Fibroblast of the aortic adventitia (primary cell): ENCODE results near the gene TRIM67. TPM values are rescaled to one million over a fixed set of nuclear protein-coding genes. Genes with fewer than 3 reads are reported as not detected.

ENCODE experiments used
- DNase-seq: peaks from one replicate; pipeline ENCODE4 v3.0.0-alpha.2; 2010; ENCODE audit warnings: low read depth
- H3K4me3 ChIP-seq: 2 replicates; pipeline ENCODE4 v1.5.1; 2011; ENCODE audit warnings: low read depth, mild to moderate bottlenecking, control low read depth, low read length, moderate library complexity
- total RNA-seq: library from RNA; depleted of rRNA; stranded (reverse); fragments of >200 nt; gene quantifications from 2 replicates; pipeline ENCODE4 v1.2.3, GENCODE V29; 2012; ENCODE audit warnings: low replicate concordance
- TF ChIP-seq, protein P1 (sequence below): IDR thresholded peaks from 2 replicates; pipeline ENCODE4 v1.5.1; 2011; ENCODE audit warnings: mild to moderate bottlenecking, low read length, control low read depth, inconsistent platforms; ENCODE audit not compliant: insufficient read depth

The TRIM67 gene
- total RNA-seq, 1 donor, result not detected

DNA sequence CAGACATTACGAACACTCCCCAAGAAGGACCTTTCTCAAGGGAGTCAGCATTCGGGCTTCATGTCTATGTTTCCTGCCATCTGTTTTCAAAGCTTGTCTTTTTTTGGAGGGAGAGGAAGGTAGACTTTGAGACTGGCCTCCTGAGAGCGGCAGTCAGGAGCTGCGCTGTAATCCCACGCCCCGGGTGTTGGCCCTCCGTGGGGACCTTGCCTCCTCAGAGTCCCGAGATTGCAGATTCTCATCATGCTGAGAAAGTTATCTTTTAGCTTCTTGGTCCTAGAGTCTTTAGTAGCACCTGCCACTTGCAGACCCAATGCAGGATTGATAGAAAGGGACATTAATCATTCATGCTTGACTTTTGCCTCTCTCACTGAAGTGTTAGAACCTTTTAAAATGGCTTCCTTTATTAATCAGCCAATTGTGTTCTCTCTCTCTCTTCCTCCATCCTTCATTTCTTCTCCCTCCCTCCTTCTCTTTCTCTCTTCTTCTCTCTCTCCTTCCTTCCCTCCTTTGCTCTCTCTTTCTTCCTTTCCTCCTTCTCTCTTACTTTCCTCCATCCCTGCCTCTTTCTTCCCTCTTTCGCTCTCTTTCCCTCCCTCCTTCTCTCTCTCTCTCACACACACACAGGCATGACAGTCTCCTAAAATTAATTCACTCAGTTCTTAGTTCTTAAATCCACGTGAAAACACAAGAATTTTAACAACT is 54.0 kb downstream of the TRIM67 start:
- no peak overlapping the region for H3K4me3 ChIP-seq
- DNase-seq, result no peak
- TF ChIP-seq, protein P1, sequence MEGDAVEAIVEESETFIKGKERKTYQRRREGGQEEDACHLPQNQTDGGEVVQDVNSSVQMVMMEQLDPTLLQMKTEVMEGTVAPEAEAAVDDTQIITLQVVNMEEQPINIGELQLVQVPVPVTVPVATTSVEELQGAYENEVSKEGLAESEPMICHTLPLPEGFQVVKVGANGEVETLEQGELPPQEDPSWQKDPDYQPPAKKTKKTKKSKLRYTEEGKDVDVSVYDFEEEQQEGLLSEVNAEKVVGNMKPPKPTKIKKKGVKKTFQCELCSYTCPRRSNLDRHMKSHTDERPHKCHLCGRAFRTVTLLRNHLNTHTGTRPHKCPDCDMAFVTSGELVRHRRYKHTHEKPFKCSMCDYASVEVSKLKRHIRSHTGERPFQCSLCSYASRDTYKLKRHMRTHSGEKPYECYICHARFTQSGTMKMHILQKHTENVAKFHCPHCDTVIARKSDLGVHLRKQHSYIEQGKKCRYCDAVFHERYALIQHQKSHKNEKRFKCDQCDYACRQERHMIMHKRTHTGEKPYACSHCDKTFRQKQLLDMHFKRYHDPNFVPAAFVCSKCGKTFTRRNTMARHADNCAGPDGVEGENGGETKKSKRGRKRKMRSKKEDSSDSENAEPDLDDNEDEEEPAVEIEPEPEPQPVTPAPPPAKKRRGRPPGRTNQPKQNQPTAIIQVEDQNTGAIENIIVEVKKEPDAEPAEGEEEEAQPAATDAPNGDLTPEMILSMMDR, result no peak

DNA sequence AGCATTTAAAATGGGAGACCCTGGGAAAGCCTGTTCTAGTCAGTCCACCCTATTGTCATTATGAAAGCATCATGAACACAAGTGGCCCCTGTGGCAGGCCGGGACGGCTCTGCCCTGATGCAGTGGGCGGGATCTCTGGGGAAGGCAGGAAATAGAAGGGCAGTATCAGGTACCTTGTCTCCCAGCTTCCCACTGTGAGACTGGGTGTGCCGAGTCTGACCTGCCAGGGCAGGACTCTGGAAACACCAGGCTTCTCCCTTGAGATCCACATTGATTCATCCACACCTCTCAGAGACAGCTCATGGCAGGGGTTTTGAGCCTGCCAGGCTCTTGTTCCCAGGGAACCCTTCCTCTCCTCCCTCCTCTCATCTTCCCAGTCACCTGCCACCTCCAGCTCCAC is 54.6 kb downstream of the TRIM67 start:
- no peak for DNase-seq
- H3K4me3 ChIP-seq, result no peak overlapping the region
- TF ChIP-seq, protein P1, result no peak

DNA sequence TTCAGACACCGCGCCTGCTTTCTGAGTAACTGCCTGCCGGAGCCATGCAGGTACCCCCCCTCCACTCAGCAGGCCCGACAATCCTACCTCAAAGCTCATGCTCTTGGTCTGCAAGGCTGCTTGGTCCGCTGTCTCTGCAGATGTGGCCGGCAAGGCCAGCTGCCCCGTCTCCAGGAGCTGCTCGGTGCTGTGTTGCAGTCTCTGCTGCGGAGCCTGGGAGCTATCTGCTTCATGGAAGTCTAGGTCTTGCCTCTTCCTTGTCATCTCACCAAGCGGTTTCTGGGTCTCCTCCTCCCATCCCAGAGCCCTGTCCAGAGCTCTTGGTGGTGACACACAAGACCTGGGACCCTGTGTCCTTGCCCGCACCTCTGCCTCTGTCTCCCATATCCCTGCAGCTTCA is 55.2 kb downstream of the TRIM67 start:
- no peak overlapping the region for H3K4me3 ChIP-seq
- DNase-seq, result no peak
- TF ChIP-seq, protein P1, result no peak

- TF ChIP-seq, protein P1, result no peak
- DNase-seq, result no peak
- H3K4me3 ChIP-seq, result no peak overlapping the region
These were observed 56.2 kb downstream of the TRIM67 start for GRCh38 chr1:231218078-231218477.

GRCh38 chr1:231219422-231220401 is 57.9 kb downstream of the TRIM67 start:
- no peak overlapping the region for H3K4me3 ChIP-seq
- TF ChIP-seq, protein P1, result no peak
- no peak for DNase-seq

GRCh38 chr1:231220801-231221200 is 58.9 kb downstream of the TRIM67 start:
- TF ChIP-seq, protein P1, result no peak
- H3K4me3 ChIP-seq, result no peak overlapping the region
- DNase-seq, result no peak
